GM19438 (cell line): ENCODE results near the gene HABP4.

Source experiments
- ATAC-seq: cut with Tn5 transposase; IDR thresholded peaks from one replicate; pipeline ENCODE4 v1.9.1; 2021; ENCODE audit warnings: low read depth; ENCODE audit not compliant: unreplicated experiment

HABP4 gene

GRCh38 chr9:96430377-96430776, 19.6 kb upstream of the HABP4 start:
- no peak for ATAC-seq

- no peak for ATAC-seq
These were observed 14.6 kb upstream of the HABP4 start for GRCh38 chr9:96435345-96435744.

- ATAC-seq: no peak
These were observed 13.9 kb upstream of the HABP4 start for GRCh38 chr9:96436063-96436455.

- no peak for ATAC-seq
These were observed 13.4 kb upstream of the HABP4 start for GRCh38 chr9:96436456-96437126.

- no peak for ATAC-seq
These were observed 12.5 kb upstream of the HABP4 start for GRCh38 chr9:96437454-96437853.

- ATAC-seq: no peak
These were observed 9.2 kb upstream of the HABP4 start for GRCh38 chr9:96440671-96441199.

GRCh38 chr9:96441798-96442445, 8.0 kb upstream of the HABP4 start:
- no peak for ATAC-seq

- ATAC-seq: no peak
These were observed 7.5 kb upstream of the HABP4 start for GRCh38 chr9:96442491-96442890.

GRCh38 chr9:96447406-96447805, 2.6 kb upstream of the HABP4 start:
- ATAC-seq: no peak

- ATAC-seq: no peak
These were observed 1.3 kb upstream of the HABP4 start for GRCh38 chr9:96448546-96449170.

- peak; percentile 7 for ATAC-seq
These were observed 485 bp upstream of the HABP4 start for GRCh38 chr9:96449523-96449844.

- ATAC-seq: peak; percentile 9
These were observed 902 bp downstream of the HABP4 start for GRCh38 chr9:96450613-96451528.

GRCh38 chr9:96453625-96454024, 3.7 kb downstream of the HABP4 start:
- ATAC-seq: no peak

GRCh38 chr9:96457266-96457665, 7.3 kb downstream of the HABP4 start:
- no peak for ATAC-seq

GRCh38 chr9:96458226-96458625, 8.3 kb downstream of the HABP4 start:
- no peak for ATAC-seq

GRCh38 chr9:96459268-96460007, 9.5 kb downstream of the HABP4 start:
- ATAC-seq: no peak

GRCh38 chr9:96460470-96460869, 10.5 kb downstream of the HABP4 start:
- ATAC-seq: no peak

- ATAC-seq: no peak
These were observed 10.9 kb downstream of the HABP4 start for GRCh38 chr9:96460882-96461281.

- no peak for ATAC-seq
These were observed 11.4 kb downstream of the HABP4 start for GRCh38 chr9:96461336-96461735.

GRCh38 chr9:96462541-96462940, 12.6 kb downstream of the HABP4 start:
- no peak for ATAC-seq
